ENCODE measurements around the gene SOX1.

SOX1 gene

GRCh38 chr13:112114391-112114790 lies 47.4 kb downstream of the SOX1 start:
- no peak overlapping the region for H3K4me3 ChIP-seq (ENCODE audit: low read depth, low read length)
- TF ChIP-seq, protein P1, sequence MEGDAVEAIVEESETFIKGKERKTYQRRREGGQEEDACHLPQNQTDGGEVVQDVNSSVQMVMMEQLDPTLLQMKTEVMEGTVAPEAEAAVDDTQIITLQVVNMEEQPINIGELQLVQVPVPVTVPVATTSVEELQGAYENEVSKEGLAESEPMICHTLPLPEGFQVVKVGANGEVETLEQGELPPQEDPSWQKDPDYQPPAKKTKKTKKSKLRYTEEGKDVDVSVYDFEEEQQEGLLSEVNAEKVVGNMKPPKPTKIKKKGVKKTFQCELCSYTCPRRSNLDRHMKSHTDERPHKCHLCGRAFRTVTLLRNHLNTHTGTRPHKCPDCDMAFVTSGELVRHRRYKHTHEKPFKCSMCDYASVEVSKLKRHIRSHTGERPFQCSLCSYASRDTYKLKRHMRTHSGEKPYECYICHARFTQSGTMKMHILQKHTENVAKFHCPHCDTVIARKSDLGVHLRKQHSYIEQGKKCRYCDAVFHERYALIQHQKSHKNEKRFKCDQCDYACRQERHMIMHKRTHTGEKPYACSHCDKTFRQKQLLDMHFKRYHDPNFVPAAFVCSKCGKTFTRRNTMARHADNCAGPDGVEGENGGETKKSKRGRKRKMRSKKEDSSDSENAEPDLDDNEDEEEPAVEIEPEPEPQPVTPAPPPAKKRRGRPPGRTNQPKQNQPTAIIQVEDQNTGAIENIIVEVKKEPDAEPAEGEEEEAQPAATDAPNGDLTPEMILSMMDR (IDR thresholded peaks at IDR 0.05; ENCODE audit: low read depth, low read length), result no peak

GRCh38 chr13:112115403-112116091 lies 48.6 kb downstream of the SOX1 start:
- TF ChIP-seq, protein P1 (IDR thresholded peaks at IDR 0.05; ENCODE audit: low read depth, low read length), result no peak
- no peak overlapping the region for H3K4me3 ChIP-seq (ENCODE audit: low read depth, low read length)

- H3K4me3 ChIP-seq (ENCODE audit: low read depth, low read length), result no peak overlapping the region
- TF ChIP-seq, protein P1 (IDR thresholded peaks at IDR 0.05; ENCODE audit: low read depth, low read length), result no peak
These were observed 49.4 kb downstream of the SOX1 start for GRCh38 chr13:112116187-112116950.

DNA sequence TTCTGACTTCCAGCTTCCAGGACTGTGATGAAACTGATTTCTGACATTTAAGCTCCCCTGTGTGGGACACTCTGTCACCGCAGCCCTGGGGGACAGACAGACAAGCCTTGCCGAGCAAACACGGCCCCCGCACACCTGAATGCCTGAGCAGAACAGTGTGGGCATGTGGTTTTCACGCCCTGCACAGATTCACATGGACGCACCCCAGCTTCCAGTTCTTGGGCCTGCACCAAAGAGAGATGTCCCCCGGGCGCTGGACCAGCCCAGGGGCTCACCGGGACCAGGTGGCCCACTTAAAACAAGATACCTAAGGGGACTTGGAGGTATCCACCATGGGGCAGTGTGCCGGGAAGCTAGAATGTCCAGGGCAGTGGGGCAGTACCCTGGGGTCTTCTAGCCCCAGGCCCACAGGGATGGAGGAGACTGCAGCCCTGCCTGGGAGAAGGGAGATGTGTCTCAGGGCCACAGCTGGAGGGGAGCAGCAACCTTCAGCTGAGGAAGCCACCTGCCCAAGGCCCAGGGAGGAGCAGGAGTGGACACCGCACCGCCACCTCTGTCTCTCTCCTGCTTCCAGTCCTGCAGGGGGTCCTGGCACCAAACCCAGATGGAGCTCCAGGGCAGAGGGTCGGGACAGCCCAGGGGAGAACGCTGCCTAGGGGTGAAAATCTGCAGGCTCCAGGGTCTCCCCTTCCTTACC lies 50.5 kb downstream of the SOX1 start:
- TF ChIP-seq, protein P1 (IDR thresholded peaks at IDR 0.05; ENCODE audit: low read depth, low read length), result no peak
- no peak overlapping the region for H3K4me3 ChIP-seq (ENCODE audit: low read depth, low read length)

GRCh38 chr13:112117955-112118302 lies 51.0 kb downstream of the SOX1 start:
- no peak overlapping the region for H3K4me3 ChIP-seq (ENCODE audit: low read depth, low read length)
- TF ChIP-seq, protein P1 (IDR thresholded peaks at IDR 0.05; ENCODE audit: low read depth, low read length), result no peak

DNA sequence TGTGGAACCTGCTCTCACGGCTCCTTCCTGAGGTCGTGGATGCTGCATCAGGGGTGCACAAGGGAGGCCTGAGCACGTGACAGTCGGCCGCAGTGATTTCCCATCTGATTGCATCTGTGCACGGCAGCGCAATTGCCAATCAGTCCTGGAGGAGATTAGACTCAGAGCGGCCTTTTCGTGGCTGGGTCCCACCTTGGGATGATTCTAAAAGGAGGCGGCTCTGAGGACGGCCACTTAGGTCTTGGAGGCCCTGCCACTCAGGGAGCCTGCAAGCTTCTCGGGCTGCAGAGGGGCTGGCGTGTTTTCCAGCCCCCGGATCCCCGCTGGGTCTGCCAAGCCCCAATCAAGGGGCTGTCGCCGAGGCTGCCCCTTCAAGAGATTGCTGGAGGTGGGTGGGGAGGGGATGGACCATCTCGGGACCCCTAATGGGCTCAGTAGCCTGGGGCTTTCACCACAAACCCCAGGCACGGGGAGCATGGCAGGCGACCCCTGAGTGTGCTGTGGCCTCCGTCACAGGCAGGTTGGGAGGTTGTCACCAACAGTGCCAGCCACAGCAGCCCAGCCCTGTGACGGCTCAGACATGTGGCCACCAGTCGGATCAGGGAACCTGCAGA lies 51.6 kb downstream of the SOX1 start:
- TF ChIP-seq, protein P1 (IDR thresholded peaks at IDR 0.05; ENCODE audit: low read depth, low read length), result no peak
- no peak overlapping the region for H3K4me3 ChIP-seq (ENCODE audit: low read depth, low read length)
